ENCODE data around the gene GCG.

The GCG gene

DNA sequence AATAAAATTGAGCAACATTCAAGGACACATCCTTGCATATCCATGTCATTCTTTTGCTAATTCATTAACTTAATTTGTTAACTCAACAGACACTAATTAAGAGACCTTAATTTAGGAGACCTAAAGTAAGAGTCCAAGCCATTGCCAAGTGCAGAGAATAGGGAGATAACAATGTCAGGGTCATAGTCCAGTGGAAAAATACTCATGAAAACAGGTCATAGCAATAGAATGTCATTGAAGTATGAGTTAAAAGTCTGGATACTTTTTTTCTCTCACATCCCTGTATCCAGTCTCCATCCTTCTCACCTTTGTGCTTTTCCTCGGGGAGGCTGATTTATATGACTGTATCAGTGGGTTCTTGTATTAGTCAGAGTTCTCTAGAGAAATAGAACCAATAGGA, 51.5 kb downstream of the GCG start:
- DNase-seq (ENCODE audit: low read depth in 2 of 2) = no peak

DNA sequence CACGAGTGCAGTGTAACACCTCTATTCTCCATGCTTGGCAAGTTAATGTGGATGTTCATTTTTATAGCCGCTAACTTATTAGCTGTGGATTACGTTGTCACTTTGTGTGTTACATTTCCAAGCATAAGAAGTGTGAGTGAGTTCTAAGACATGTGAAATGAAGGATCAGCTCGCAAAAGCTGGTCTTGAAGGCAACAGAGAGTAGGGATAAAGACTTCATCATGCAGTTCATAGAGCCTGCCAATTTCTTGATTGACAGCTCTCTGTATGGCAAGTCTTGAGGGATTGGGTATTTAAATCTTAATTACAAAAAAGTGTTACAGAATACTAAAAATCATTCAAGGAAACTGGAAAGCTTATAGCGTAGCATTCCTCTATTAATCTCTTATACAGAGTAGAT, 52.2 kb downstream of the GCG start:
- DNase-seq (ENCODE audit: low read depth in 2 of 2) = no peak
